Neural cell (in vitro differentiated cells): ENCODE data around the gene DMKN.

Experiments used
- CTCF ChIP-seq: fragments of 450-650 bp; IDR thresholded peaks from 2 replicates; pipeline ENCODE4 v1.5.1; 2014; ENCODE audit warnings: antibody characterized with exemption, mild to moderate bottlenecking, moderate library complexity; ENCODE audit not compliant: poor library complexity, severe bottlenecking
- REST ChIP-seq: IDR thresholded peaks from 2 replicates; pipeline ENCODE4 v1.6.1; 2012; ENCODE audit warnings: borderline replicate concordance

- no peak for TF ChIP-seq CTCF
- no peak for TF ChIP-seq REST
Measured at GRCh38 chr19:35524181-35524837, 10.9 kb upstream of the DMKN start.
